Transverse colon (tissue), 4 donors: ENCODE results near the gene TUFM. TPM values are rescaled to one million over a fixed set of nuclear protein-coding genes. Genes with fewer than 3 reads are reported as not detected.

Source experiments
- DNase-seq: peaks from one replicate; pipeline ENCODE4 v3.0.0-alpha.2; 2019
- H3K27ac ChIP-seq, 4 donors: fragments of 200-600 bp; sonication (generic); 2 replicates each; pipeline ENCODE4 v1.5.1; 2016 to 2018; ENCODE audit warnings: inconsistent platforms in 4 of 4
- H3K27me3 ChIP-seq: fragments of 200-600 bp; sonication (generic); 2 replicates; pipeline ENCODE4 v1.5.1; 2017; ENCODE audit warnings: inconsistent platforms
- H3K36me3 ChIP-seq, 4 donors: fragments of 200-600 bp; sonication (generic); 2 replicates each; pipeline ENCODE4 v1.5.1; 2017 to 2019; ENCODE audit warnings: inconsistent platforms in 4 of 4
- H3K4me1 ChIP-seq, 4 donors: fragments of 200-600 bp; sonication (generic); 2 replicates each; pipeline ENCODE4 v1.5.1; 2017 to 2020; ENCODE audit warnings: inconsistent platforms in 4 of 4
- H3K4me3 ChIP-seq, 4 donors: fragments of 200-600 bp; sonication (generic); 1 replicate in 1 of 4; 2 replicates in 3 of 4; pipeline versions ENCODE4 v1.5.1 to v1.6.1; 2017 to 2019; ENCODE audit warnings: inconsistent platforms in 4 of 4
- H3K9me3 ChIP-seq, 2 donors: fragments of 200-600 bp; sonication (generic); 2 replicates each; pipeline ENCODE4 v1.5.1; 2017 to 2019; ENCODE audit warnings: inconsistent platforms in 2 of 2
- EP300 ChIP-seq: sonication (generic); formaldehyde crosslinking; IDR thresholded peaks from one replicate; pipeline ENCODE4 v1.6.1; 2017; ENCODE audit warnings: antibody characterized with exemption, low read depth
- POLR2A ChIP-seq: fragments of 450-650 bp; IDR thresholded peaks from one replicate; pipeline ENCODE4 v1.6.1; 2016; ENCODE audit warnings: antibody characterized with exemption, mild to moderate bottlenecking, moderate library complexity
- POLR2AphosphoS5 ChIP-seq, 3 donors: sonication (generic); formaldehyde crosslinking; IDR thresholded peaks; one replicate each; pipeline ENCODE4 v1.6.1; 2016; ENCODE audit warnings: antibody characterized with exemption in 3 of 3
- WGBS, 2 donors: methylation state at CpG; one replicate each; pipeline ENCODE4 v1.1.5; 2018; ENCODE audit warnings: low coverage in 1 of 2; 5-methylcytosine and 5-hydroxymethylcytosine counted together
- in situ Hi-C, 4 donors: fragments of 200-750 bp; cut with MboI; loops; one replicate each; pipeline versions ENCODE4 v1.15.0 to v1.15.1; 2017; ENCODE audit warnings: low sequenced_read_pairs in 3 of 4, low pct_ligation_motif_present in 1 of 4, low pct_unique_long_range_greater_than_20kb in 1 of 4
- intact Hi-C: fragments of 100-400 bp; cut with DNase I; formaldehyde crosslinking; loops from one replicate; pipeline ENCODE4 v1.15.1; 2023; ENCODE audit warnings: low total_unique reads
- total RNA-seq, 4 donors: library from RNA; depleted of rRNA; stranded (reverse); fragments of >200 nt; gene quantifications; one replicate each; pipeline ENCODE4 v1.1.0, GENCODE V29; 2016
- TF ChIP-seq, protein P1 (sequence below), 5 experiments: fragments of 200-600 bp in 3 of 5; fragments of 450-650 bp in 2 of 5; sonication (generic) in 3 of 5; IDR thresholded peaks; 1 replicate in 2 of 5; 2 replicates in 3 of 5; pipeline ENCODE4 v1.5.1; 2016 to 2017; ENCODE audit warnings: antibody characterized with exemption in 5 of 5, inconsistent platforms in 3 of 5, mild to moderate bottlenecking in 2 of 5, moderate library complexity in 1 of 5

Gene TUFM
- total RNA-seq, 4 donors from 2014 or later = 126 to 190 (median 143) TPM

DNA sequence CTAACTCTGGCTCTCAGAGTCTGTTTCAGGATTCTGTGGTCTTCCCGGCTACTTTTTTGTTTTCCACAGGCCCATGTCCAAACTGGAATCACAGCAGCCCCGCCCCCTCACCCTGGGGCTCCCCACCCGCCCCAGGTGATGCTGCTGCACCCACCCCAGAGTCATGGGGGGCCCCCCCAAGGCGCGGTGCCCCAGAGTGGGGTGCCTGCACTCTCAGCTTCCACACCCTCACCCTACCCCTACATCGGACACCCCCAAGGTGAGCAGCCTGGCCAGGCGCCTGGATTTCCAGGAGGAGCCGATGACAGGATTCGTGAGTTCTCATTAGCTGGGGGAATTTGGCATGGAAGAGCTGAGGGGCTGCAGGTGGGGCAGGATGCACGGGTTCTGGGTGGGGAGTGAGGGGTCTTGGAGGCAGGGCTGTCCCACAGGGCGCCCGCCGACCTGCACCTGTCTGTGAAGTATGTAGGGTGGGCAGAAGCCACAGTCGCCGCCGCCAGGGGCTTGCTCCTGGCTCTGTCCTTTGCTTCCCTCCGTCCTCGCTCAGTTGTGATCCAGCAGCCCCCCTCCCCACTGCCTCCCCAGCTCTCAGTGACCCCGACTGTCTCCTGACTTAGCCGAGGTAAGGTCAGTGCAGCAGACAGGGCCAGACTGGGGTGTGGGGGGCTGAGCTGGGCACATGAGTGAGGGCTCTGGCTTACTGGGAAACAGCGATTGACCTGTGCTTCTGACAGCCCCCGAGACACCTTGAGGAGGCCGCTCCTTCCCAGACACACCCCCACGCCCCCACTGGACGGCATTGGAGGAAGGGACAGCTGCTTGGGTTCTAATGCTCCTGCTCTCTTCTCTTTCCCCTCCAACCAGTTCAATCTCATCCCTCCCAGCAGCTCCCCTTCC lies 10.0 kb downstream of the TUFM start:
- 91 to 100% methylated on average over 1 to 24 of the region's 25 CpGs for WGBS, 2 donors
- H3K9me3 ChIP-seq = no peaks in the 10 kb centered on the region
- TF ChIP-seq POLR2AphosphoS5 (IDR thresholded peaks at IDR 0.05) (no peak), POLR2A (no peak), EP300 (no peak)
- TF ChIP-seq, protein P1, sequence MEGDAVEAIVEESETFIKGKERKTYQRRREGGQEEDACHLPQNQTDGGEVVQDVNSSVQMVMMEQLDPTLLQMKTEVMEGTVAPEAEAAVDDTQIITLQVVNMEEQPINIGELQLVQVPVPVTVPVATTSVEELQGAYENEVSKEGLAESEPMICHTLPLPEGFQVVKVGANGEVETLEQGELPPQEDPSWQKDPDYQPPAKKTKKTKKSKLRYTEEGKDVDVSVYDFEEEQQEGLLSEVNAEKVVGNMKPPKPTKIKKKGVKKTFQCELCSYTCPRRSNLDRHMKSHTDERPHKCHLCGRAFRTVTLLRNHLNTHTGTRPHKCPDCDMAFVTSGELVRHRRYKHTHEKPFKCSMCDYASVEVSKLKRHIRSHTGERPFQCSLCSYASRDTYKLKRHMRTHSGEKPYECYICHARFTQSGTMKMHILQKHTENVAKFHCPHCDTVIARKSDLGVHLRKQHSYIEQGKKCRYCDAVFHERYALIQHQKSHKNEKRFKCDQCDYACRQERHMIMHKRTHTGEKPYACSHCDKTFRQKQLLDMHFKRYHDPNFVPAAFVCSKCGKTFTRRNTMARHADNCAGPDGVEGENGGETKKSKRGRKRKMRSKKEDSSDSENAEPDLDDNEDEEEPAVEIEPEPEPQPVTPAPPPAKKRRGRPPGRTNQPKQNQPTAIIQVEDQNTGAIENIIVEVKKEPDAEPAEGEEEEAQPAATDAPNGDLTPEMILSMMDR (IDR thresholded peaks at IDR 0.05) = no peak
- peaks cover 0 to 57% (median 28%) of the 10 kb centered on the region in 4 donors for H3K36me3 ChIP-seq
- DNase-seq = no peak
- no peak overlapping the region for H3K4me3 ChIP-seq
- no peaks in the 10 kb centered on the region for H3K27me3 ChIP-seq
- H3K27ac ChIP-seq = no peak overlapping the region
- intact Hi-C loops = no loop called here
- in situ Hi-C loops = no loop called here
- H3K4me1 ChIP-seq = no peaks in the 10 kb centered on the region

DNA sequence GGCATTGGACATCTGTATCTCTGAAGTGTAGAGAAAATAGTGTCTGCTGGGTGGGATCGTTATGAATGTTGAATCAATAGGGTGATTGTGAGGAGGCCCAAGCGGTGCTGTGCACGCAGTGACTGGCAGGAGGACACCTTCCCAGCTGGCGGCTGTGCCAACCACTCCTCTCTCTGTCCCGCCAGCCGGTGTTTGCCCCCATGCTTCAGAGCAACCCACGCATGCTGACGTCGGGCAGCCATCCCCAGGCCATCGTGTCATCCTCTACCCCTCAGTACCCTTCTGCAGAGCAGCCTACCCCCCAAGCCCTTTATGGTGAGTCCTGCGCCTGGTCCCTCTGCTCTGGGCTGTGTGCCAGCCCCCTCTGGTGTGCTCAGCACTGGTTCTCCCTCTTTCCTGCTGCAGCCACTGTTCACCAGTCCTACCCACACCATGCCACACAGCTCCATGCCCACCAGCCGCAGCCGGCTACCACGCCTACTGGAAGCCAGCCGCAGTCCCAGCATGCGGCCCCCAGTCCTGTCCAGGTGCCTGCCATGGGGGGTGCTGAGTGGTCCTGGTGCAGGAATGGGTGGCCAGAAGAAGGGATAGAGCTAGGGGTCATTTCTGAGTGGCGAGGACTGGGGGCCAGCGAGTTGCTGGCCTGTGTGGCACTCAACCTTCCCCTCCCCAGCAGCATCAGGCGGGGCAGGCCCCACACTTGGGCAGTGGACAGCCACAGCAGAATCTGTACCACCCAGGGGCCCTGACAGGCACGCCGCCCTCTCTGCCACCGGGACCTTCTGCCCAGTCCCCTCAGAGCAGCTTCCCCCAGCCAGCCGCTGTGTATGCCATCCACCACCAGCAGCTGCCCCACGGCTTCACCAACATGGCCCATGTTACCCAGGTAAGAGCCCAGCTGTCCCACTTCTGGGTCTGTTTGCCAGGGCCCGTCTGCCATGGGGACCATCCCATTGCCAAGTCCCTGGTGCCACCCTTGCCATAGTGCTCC lies 11.0 kb downstream of the TUFM start:
- intact Hi-C loops (no loop called here), in situ Hi-C loops (no loop called here)
- WGBS, 2 donors = 96 to 100% methylated on average over 1 to 25 of the region's 25 CpGs
- Histone ChIP-seq H3K27ac (no peak overlapping the region), H3K36me3 (peaks cover 0 to 66% (median 33%) of the 10 kb centered on the region in 4 donors), H3K4me1 (no peaks in the 10 kb centered on the region), H3K27me3 (no peaks in the 10 kb centered on the region), H3K4me3 (no peak overlapping the region), H3K9me3 (no peaks in the 10 kb centered on the region)
- TF ChIP-seq POLR2A (no peak), POLR2AphosphoS5 (IDR thresholded peaks at IDR 0.05) (no peak), EP300 (no peak)
- TF ChIP-seq, protein P1 (IDR thresholded peaks at IDR 0.05) = no peak
- no peak for DNase-seq

DNA sequence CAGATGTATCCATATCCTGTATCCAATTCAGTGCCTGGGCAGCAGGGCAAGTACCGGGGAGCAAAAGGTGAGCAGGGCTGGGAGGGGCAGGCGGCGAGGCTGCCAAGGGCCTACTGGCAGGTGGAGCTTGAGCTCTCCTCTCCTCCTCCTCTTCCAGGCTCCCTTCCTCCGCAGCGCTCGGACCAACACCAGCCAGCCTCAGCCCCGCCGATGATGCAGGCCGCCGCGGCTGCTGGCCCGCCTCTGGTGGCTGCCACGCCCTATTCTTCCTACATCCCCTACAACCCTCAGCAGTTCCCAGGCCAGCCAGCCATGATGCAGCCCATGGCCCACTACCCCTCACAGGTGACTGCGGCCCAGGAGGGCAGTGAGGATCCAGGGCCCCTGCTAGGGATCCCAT lies 11.8 kb downstream of the TUFM start:
- Histone ChIP-seq H3K9me3 (no peaks in the 10 kb centered on the region), H3K4me1 (no peaks in the 10 kb centered on the region), H3K27ac (no peak overlapping the region), H3K4me3 (no peak overlapping the region), H3K27me3 (no peaks in the 10 kb centered on the region), H3K36me3 (peaks cover 0 to 74% (median 37%) of the 10 kb centered on the region in 4 donors)
- WGBS, 2 donors = 94% methylated on average over 14 of the region's 14 CpGs; no CpG with 5 or more reads in 1 of the 2 donors
- TF ChIP-seq POLR2A = no peak
- TF ChIP-seq POLR2AphosphoS5 (IDR thresholded peaks at IDR 0.05) = no peak
- TF ChIP-seq, protein P1 (IDR thresholded peaks at IDR 0.05) = no peak
- no peak for TF ChIP-seq EP300
- intact Hi-C loops = no loop called here
- in situ Hi-C loops = no loop called here
- no peak for DNase-seq

DNA sequence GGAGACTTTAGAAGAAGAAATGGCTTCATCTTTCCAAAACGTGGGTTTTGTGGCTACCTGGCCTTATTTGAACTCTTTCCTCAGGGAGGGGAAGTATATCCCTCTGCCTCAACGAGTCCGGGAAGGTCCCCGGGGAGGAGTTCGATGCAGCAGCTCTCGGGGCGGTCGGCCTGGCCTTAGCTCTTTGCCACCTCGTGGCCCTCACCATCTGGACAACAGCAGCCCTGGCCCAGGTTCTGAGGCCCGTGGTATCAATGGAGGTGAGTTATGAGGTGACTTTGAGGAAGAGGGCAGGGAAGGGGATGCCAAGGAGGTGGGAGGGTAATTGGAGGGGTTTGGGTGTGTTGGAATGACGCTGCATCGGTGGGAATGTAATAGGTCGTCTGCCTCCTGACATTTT lies 15.6 kb downstream of the TUFM start:
- H3K36me3 ChIP-seq = peaks cover 0 to 95% (median 46%) of the 10 kb centered on the region in 4 donors
- 84 to 91% methylated on average over 3 to 13 of the region's 13 CpGs for WGBS, 2 donors
- H3K27ac ChIP-seq = no peak overlapping the region
- no peak for TF ChIP-seq POLR2A
- no peak for TF ChIP-seq POLR2AphosphoS5 (IDR thresholded peaks at IDR 0.05)
- TF ChIP-seq, protein P1 (IDR thresholded peaks at IDR 0.05) = no peak
- no peak for TF ChIP-seq EP300
- peaks cover 2 to 4% (median 3%) of the 10 kb centered on the region in 4 donors for H3K4me1 ChIP-seq
- intact Hi-C loops (no loop called here), in situ Hi-C loops (no loop called here)
- DNase-seq = no peak
- H3K27me3 ChIP-seq = no peaks in the 10 kb centered on the region
- H3K9me3 ChIP-seq = no peaks in the 10 kb centered on the region
- no peak overlapping the region for H3K4me3 ChIP-seq
